GM23338 (cell line): ENCODE results near the gene RIN3. TPM values are rescaled to one million over a fixed set of nuclear protein-coding genes. Genes with fewer than 3 reads are reported as not detected.

Source experiments
- ATAC-seq: fragments of 200-7000 bp; cut with Tn5 transposase; 3 replicates; pipeline ENCODE4 v1.9.1; 2020
- DNase-seq: peaks from one replicate; pipeline ENCODE4 v3.0.0-alpha.2; 2015; ENCODE audit warnings: low spot score
- H2AFZ ChIP-seq: fragments of 200-600 bp; sonication (generic); 2 replicates; pipeline ENCODE4 v1.8.0; 2016; ENCODE audit warnings: antibody characterized with exemption, mild to moderate bottlenecking, moderate library complexity
- H3F3A ChIP-seq: fragments of 200-600 bp; sonication (generic); replicated peaks from 2 replicates; pipeline ENCODE4 v1.8.0; 2017; ENCODE audit warnings: antibody characterized with exemption, mixed run types, low read depth
- H3K27ac ChIP-seq: fragments of 200-600 bp; sonication (generic); 2 replicates; pipeline ENCODE4 v1.6.1; 2016; ENCODE audit warnings: low read depth
- H3K27me3 ChIP-seq: fragments of 200-600 bp; sonication (generic); 2 replicates; pipeline ENCODE4 v1.8.0; 2016; ENCODE audit warnings: mild to moderate bottlenecking, mixed run types, moderate library complexity; ENCODE audit not compliant: insufficient read depth
- H3K36me3 ChIP-seq: fragments of 200-600 bp; sonication (generic); 2 replicates; pipeline ENCODE4 v1.8.0; 2016; ENCODE audit warnings: mild to moderate bottlenecking; ENCODE audit not compliant: insufficient read depth
- H3K4me1 ChIP-seq: fragments of 200-600 bp; sonication (generic); 2 replicates; pipeline ENCODE4 v1.8.0; 2016; ENCODE audit warnings: mild to moderate bottlenecking, moderate library complexity; ENCODE audit not compliant: insufficient read depth
- H3K4me2 ChIP-seq: fragments of 200-600 bp; sonication (generic); 2 replicates; pipeline ENCODE4 v1.7.1; 2017; ENCODE audit warnings: mixed run types
- H3K4me3 ChIP-seq: fragments of 200-600 bp; sonication (generic); 2 replicates; pipeline ENCODE4 v1.6.1; 2016; ENCODE audit warnings: mixed run types
- H3K79me2 ChIP-seq: fragments of 200-600 bp; sonication (generic); replicated peaks from 2 replicates; pipeline ENCODE4 v1.8.0; 2017; ENCODE audit warnings: mild to moderate bottlenecking; ENCODE audit not compliant: insufficient read depth
- H3K9me2 ChIP-seq: fragments of 200-600 bp; sonication (generic); 2 replicates; pipeline ENCODE4 v1.8.0; 2017; ENCODE audit not compliant: insufficient read depth
- H4K20me1 ChIP-seq: fragments of 200-600 bp; sonication (generic); replicated peaks from 2 replicates; pipeline ENCODE4 v1.8.0; 2017; ENCODE audit warnings: mild to moderate bottlenecking; ENCODE audit not compliant: insufficient read depth
- H3K27ac Mint-ChIP-seq: 2 replicates; pipeline ENCODE4 v1.8.0; 2020; ENCODE audit warnings: inconsistent platforms, mild to moderate bottlenecking, moderate library complexity, mixed read lengths
- H3K27me3 Mint-ChIP-seq: 3 replicates; pipeline ENCODE4 v1.8.0; 2022; ENCODE audit warnings: low read depth, mild to moderate bottlenecking, moderate library complexity, mixed read lengths, inconsistent platforms; ENCODE audit not compliant: insufficient read depth, poor library complexity
- H3K36me3 Mint-ChIP-seq: 3 replicates; pipeline ENCODE4 v1.8.0; 2021; ENCODE audit warnings: low read depth, mild to moderate bottlenecking, inconsistent platforms, moderate library complexity, mixed read lengths
- H3K4me1 Mint-ChIP-seq: 3 replicates; pipeline ENCODE4 v1.8.0; 2020; ENCODE audit warnings: mild to moderate bottlenecking, inconsistent platforms, mixed read lengths
- H3K4me3 Mint-ChIP-seq: 3 replicates; pipeline ENCODE4 v1.8.0; 2021; ENCODE audit warnings: moderate library complexity, mild to moderate bottlenecking, inconsistent platforms, mixed read lengths
- H3K9me3 Mint-ChIP-seq: 3 replicates; pipeline ENCODE4 v1.8.0; 2020; ENCODE audit warnings: moderate library complexity, mild to moderate bottlenecking, inconsistent platforms, mixed read lengths
- CTCF ChIP-seq, 2 experiments: fragments of 200-600 bp in 1 of 2; sonication (generic) in 1 of 2; conservative IDR thresholded peaks; 2 replicates each; pipeline versions ENCODE4 v1.5.1 to v1.6.1; 2016 to 2017; ENCODE audit warnings: antibody characterized with exemption in 2 of 2, low read depth in 2 of 2, mild to moderate bottlenecking in 2 of 2, moderate library complexity in 1 of 2
- ETS1 ChIP-seq: IDR thresholded peaks from 2 replicates; pipeline ENCODE4 v1.6.1; 2016; ENCODE audit warnings: antibody characterized with exemption
- EZH2 ChIP-seq: fragments of 200-600 bp; sonication (generic); IDR thresholded peaks from one replicate; pipeline ENCODE4 v1.8.0; 2017; ENCODE audit warnings: antibody characterized with exemption, mild to moderate bottlenecking, low read depth; ENCODE audit not compliant: unreplicated experiment
- EZH2phosphoT487 ChIP-seq: fragments of 200-600 bp; sonication (generic); IDR thresholded peaks from one replicate; pipeline ENCODE4 v1.8.1; 2018; ENCODE audit warnings: antibody characterized with exemption; ENCODE audit not compliant: unreplicated experiment
- JUNB ChIP-seq: IDR thresholded peaks from one replicate; pipeline ENCODE4 v1.6.1; 2016; ENCODE audit warnings: antibody characterized with exemption; ENCODE audit not compliant: unreplicated experiment
- NANOG ChIP-seq: IDR thresholded peaks from 2 replicates; pipeline ENCODE4 v1.6.1; 2016; ENCODE audit warnings: antibody characterized with exemption, borderline replicate concordance
- POLR2AphosphoS5 ChIP-seq: IDR thresholded peaks from 2 replicates; pipeline ENCODE4 v1.6.1; 2016; ENCODE audit warnings: antibody characterized with exemption, low read depth
- REST ChIP-seq: IDR thresholded peaks from one replicate; pipeline ENCODE4 v1.6.1; 2018; ENCODE audit warnings: antibody characterized with exemption; ENCODE audit not compliant: unreplicated experiment
- ZNF331 ChIP-seq: fragments of 250-450 bp; sonication (Bioruptor Pico); IDR thresholded peaks from 2 replicates; pipeline ENCODE4 v1.5.0; 2020; ENCODE audit warnings: low read depth, mild to moderate bottlenecking, moderate library complexity
- ZNF462 ChIP-seq: fragments of 250-450 bp; sonication (Bioruptor Pico); IDR thresholded peaks from 2 replicates; pipeline ENCODE4 v1.5.0; 2020; ENCODE audit warnings: mild to moderate bottlenecking, moderate library complexity
- polyA plus RNA-seq: library from polyadenylated mRNA; unstranded; fragments of >200 nt; fragmentation: Nextera tagmentation; extraction: Ambion mirVana; gene quantifications from 2 replicates; pipeline ENCODE4 v1.2.1, GENCODE V29; 2016
- total RNA-seq: library from RNA; depleted of rRNA; stranded (reverse); fragments of >200 nt; shearing (Covaris generic); gene quantifications from 2 replicates; pipeline ENCODE4 v1.2.3, GENCODE V29; 2014

Gene RIN3
- total and polyA plus RNA-seq, 2 experiments from 2014 or later = 0.97 to 1.5 TPM

GRCh38 chr14:92513966-92514843 is 624 bp downstream of the RIN3 start (continued):
- no peak for TF ChIP-seq REST
- TF ChIP-seq EZH2phosphoT487 = peak; percentile 25
- no peak for TF ChIP-seq JUNB
- no peak for TF ChIP-seq POLR2AphosphoS5
- peak; percentile 42 for TF ChIP-seq EZH2

- H3K27me3 Mint-ChIP-seq = peaks cover 29% of the 10 kb centered on the region
- peak overlapping the region; percentile 96 for H2AFZ ChIP-seq
- H3K4me3 ChIP-seq = peak overlapping the region; percentile 75
- peak overlapping the region; percentile 71 for H3K4me3 Mint-ChIP-seq
- no peaks in the 10 kb centered on the region for H4K20me1 ChIP-seq
- DNase-seq (no peak), ATAC-seq (no peak)
- H3K4me1 ChIP-seq = no peaks in the 10 kb centered on the region; the same call in 1 of the 2 replicates
- no peaks in the 10 kb centered on the region for H3K9me2 ChIP-seq
- no peaks in the 10 kb centered on the region for H3K9me3 Mint-ChIP-seq
- no peaks in the 10 kb centered on the region for H3K79me2 ChIP-seq
- no peaks in the 10 kb centered on the region for H3K36me3 Mint-ChIP-seq
- no peaks in the 10 kb centered on the region for H3K36me3 ChIP-seq
- peaks cover 10% of the 10 kb centered on the region for H3K4me1 Mint-ChIP-seq
- H3K27ac ChIP-seq = no peak overlapping the region
- H3F3A ChIP-seq = 0 out of 2 replicates have a peak, but pooled peaks cover 3% of the 10 kb centered on the region
- H3K27ac Mint-ChIP-seq = no peak overlapping the region
- H3K27me3 ChIP-seq = peaks cover 40% of the 10 kb centered on the region
- H3K4me2 ChIP-seq = peak overlapping the region; percentile 93
- TF ChIP-seq EZH2 = no peak
- no peak for TF ChIP-seq CTCF (conservative IDR thresholded peaks at IDR 0.05; ENCODE audit: low read depth in 2 of 2)
- no peak for TF ChIP-seq EZH2phosphoT487
- TF ChIP-seq POLR2AphosphoS5 = no peak
- no peak for TF ChIP-seq NANOG
- TF ChIP-seq ETS1 = no peak
- TF ChIP-seq ZNF331 (CRISPR knock-in tag) = no peak
- TF ChIP-seq ZNF462 = no peak
Observed at GRCh38 chr14:92514844-92515514, 1.4 kb downstream of the RIN3 start.
